GM19467 (cell line): ENCODE results near the gene KIAA1217.
"Not testable (repeated sequence)": the region's sequence is repeated elsewhere in the genome, so short reads cannot be mapped to it uniquely, and the experiment has no call there.

Source experiments
- ATAC-seq: cut with Tn5 transposase; IDR thresholded peaks from one replicate; pipeline ENCODE4 v1.9.1; 2021; ENCODE audit warnings: mild to moderate bottlenecking, moderate library complexity; ENCODE audit not compliant: unreplicated experiment

The KIAA1217 gene

GRCh38 chr10:24337723-24338122 lies 128.8 kb downstream of the KIAA1217 start:
- ATAC-seq = not testable (repeated sequence)

GRCh38 chr10:24339387-24339786 lies 130.4 kb downstream of the KIAA1217 start:
- ATAC-seq = no peak

- ATAC-seq = no peak
These were observed 131.5 kb downstream of the KIAA1217 start for GRCh38 chr10:24340446-24340845.

GRCh38 chr10:24340883-24341282 lies 131.9 kb downstream of the KIAA1217 start:
- ATAC-seq = no peak

- no peak for ATAC-seq
These were observed 132.4 kb downstream of the KIAA1217 start for GRCh38 chr10:24341371-24341770.

- ATAC-seq = no peak
These were observed 133.0 kb downstream of the KIAA1217 start for GRCh38 chr10:24341897-24342296.

- ATAC-seq = no peak
These were observed 134.7 kb downstream of the KIAA1217 start for GRCh38 chr10:24343686-24344085.

GRCh38 chr10:24344279-24344678 lies 135.3 kb downstream of the KIAA1217 start:
- no peak for ATAC-seq

- no peak for ATAC-seq
These were observed 135.9 kb downstream of the KIAA1217 start for GRCh38 chr10:24344695-24345463.

GRCh38 chr10:24346877-24347519 lies 138.1 kb downstream of the KIAA1217 start:
- ATAC-seq = no peak

- ATAC-seq = no peak
These were observed 140.6 kb downstream of the KIAA1217 start for GRCh38 chr10:24349379-24350001.

- ATAC-seq = no peak
These were observed 141.4 kb downstream of the KIAA1217 start for GRCh38 chr10:24350070-24350921.

GRCh38 chr10:24350922-24351225 lies 141.9 kb downstream of the KIAA1217 start:
- ATAC-seq = not testable (repeated sequence)

GRCh38 chr10:24351961-24352360 lies 143.0 kb downstream of the KIAA1217 start:
- ATAC-seq = no peak

- ATAC-seq = no peak
These were observed 143.5 kb downstream of the KIAA1217 start for GRCh38 chr10:24352399-24352798.

- ATAC-seq = no peak
These were observed 144.4 kb downstream of the KIAA1217 start for GRCh38 chr10:24353319-24353718.

- no peak for ATAC-seq
These were observed 146.2 kb downstream of the KIAA1217 start for GRCh38 chr10:24355056-24355688.

GRCh38 chr10:24357344-24358004 lies 148.5 kb downstream of the KIAA1217 start:
- ATAC-seq = no peak

GRCh38 chr10:24358022-24358421 lies 149.1 kb downstream of the KIAA1217 start:
- ATAC-seq = no peak
